Lower leg skin (tissue), 4 donors: ENCODE measurements around the gene ZNF157. TPM values are rescaled to one million over a fixed set of nuclear protein-coding genes. Genes with fewer than 3 reads are reported as not detected.

Experiments used
- DNase-seq, 2 donors: peaks; one replicate each; pipeline ENCODE4 v3.0.0-alpha.2; 2019; ENCODE audit warnings: low spot score in 2 of 2
- H3K4me3 ChIP-seq: fragments of 200-600 bp; sonication (generic); 2 replicates; pipeline ENCODE4 v1.5.1; 2017; ENCODE audit warnings: mild to moderate bottlenecking, low read depth; ENCODE audit not compliant: poor library complexity, severe bottlenecking
- CTCF ChIP-seq, 3 donors: fragments of 450-650 bp; IDR thresholded peaks; one replicate each; pipeline ENCODE4 v1.5.1; 2016; ENCODE audit warnings: antibody characterized with exemption in 3 of 3, mild to moderate bottlenecking in 3 of 3, moderate library complexity in 2 of 3
- POLR2A ChIP-seq, 2 donors: fragments of 450-650 bp; IDR thresholded peaks; one replicate each; pipeline ENCODE4 v1.6.1; 2016 to 2017; ENCODE audit warnings: antibody characterized with exemption in 2 of 2, mild to moderate bottlenecking in 1 of 2, moderate library complexity in 1 of 2
- WGBS, 2 donors: methylation state at CpG; one replicate each; pipeline ENCODE4 v1.1.5; 2018; 5-methylcytosine and 5-hydroxymethylcytosine counted together
- intact Hi-C: fragments of 100-400 bp; cut with DNase I; formaldehyde crosslinking; loops from one replicate; pipeline ENCODE4 v1.15.0; 2023; ENCODE audit warnings: low total_unique reads
- total RNA-seq, 4 donors: library from RNA; depleted of rRNA; stranded (reverse); fragments of >200 nt; gene quantifications; one replicate each; pipeline ENCODE4 v1.1.0, GENCODE V29; 2016

ZNF157 gene
- total RNA-seq, 4 donors from 2014 or later, result 0.19 TPM; not detected in 2

GRCh38 chrX:47358387-47359065 is 11.9 kb upstream of the ZNF157 start:
- DNase-seq, result no peak

DNA sequence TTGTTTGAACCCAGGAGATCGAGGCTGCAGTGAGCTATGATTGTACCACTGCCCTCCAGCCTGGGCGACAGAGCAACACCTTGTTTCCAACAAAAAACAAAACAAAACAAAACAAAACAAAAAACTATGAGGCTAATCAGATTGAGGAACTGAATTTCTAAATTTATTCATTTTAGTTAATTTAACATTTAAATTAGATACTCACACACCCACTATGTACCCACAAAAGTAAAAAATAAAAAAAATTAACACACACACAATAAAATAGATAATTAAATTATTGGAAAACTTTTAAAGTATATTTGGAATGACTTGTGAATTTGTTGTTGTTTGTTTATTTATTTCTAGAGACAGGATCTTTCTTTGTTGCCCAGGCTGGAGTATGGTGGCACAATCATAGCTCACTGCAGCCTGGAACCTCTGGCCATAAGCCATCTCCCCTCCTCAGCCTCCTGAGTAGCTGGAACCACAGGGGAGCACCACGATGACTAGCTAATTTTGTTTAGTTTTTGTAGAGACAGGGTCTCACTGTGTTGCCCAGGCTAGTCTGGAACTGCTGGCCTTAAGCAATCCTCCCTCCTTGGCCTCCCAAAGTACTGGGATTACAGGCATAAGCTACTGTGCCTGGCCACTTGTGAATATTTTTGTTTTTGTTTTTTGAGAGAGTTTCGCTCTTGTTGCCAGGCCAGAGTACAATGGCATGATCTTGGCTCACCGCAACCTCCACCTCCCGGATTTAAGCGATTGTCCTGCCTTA is 9.8 kb upstream of the ZNF157 start:
- 66 to 69% methylated on average over 7 of the region's 7 CpGs for WGBS, 2 donors
- no peak for DNase-seq
- intact Hi-C loops, result no loop called here
- H3K4me3 ChIP-seq, result no peak overlapping the region
- TF ChIP-seq POLR2A (IDR thresholded peaks at IDR 0.05) (no peak), CTCF (IDR thresholded peaks at IDR 0.05) (no peak)

More at GRCh38 chrX:47358387-47359065, 11.9 kb upstream of the ZNF157 start:
- no peak overlapping the region for H3K4me3 ChIP-seq
- intact Hi-C loops, result no loop called here
- TF ChIP-seq CTCF (IDR thresholded peaks at IDR 0.05), result no peak
- TF ChIP-seq POLR2A (IDR thresholded peaks at IDR 0.05), result no peak
- WGBS, 2 donors, result 21 to 31% methylated on average over 5 of the region's 5 CpGs

DNA sequence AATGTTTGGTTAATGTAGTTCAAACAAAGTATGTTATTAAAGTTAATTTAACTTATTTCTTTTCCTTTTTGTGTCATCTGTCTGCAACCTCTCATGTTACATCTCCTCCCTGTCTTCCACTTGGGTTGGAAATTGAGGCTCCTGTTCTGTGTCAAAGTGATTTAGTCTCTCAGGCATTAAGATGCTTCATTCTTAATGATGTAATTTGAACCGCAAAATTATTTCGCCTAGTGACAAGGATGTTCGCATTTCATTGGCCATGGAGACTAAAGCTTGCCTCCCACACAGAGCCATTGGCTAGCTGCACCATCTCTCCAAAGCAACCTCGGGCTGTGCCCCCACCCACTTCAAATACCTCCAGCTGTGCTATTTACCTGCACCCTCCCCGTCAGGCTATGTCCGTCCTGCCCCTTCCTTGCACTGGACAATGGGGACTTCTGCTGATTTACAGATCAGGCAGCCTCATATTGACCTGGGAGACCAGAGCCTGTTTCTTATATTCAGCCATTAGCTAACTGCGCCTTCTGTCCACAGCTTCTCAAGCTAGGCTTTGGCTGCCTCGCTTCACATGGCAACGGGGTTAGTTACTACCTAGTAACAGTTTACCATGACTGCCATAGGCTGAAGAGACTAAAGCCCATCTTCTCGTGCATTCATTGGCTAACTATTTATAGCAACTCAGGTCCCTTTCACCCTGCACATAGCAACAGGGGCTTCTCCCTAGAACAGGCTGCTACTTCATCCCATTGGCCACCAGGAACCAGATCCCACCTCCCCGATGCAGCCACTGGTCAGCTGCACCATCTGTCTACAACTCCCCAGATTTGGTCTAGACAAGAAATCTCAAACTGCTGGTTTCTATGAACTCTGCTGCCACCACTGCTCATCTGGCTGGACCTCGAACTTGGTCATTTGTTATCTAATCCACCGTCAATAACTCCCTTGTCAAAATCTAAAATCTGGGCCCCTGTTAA is 8.6 kb upstream of the ZNF157 start:
- H3K4me3 ChIP-seq, result no peak overlapping the region
- TF ChIP-seq POLR2A (IDR thresholded peaks at IDR 0.05) (no peak), CTCF (IDR thresholded peaks at IDR 0.05) (no peak)
- WGBS, 2 donors, result 11 to 34% methylated on average over 10 to 13 of the region's 13 CpGs
- intact Hi-C loops, result no loop called here
- DNase-seq, result peak; percentile 59 to 91

- 31 to 48% methylated on average over 29 to 32 of the region's 32 CpGs for WGBS, 2 donors
- DNase-seq, result peak; percentile 18 to 88
- intact Hi-C loops, result no loop called here
- no peak overlapping the region for H3K4me3 ChIP-seq
- TF ChIP-seq POLR2A (IDR thresholded peaks at IDR 0.05) (no peak), CTCF (IDR thresholded peaks at IDR 0.05) (no peak)
Measured at GRCh38 chrX:47366041-47366722, 4.2 kb upstream of the ZNF157 start.

DNA sequence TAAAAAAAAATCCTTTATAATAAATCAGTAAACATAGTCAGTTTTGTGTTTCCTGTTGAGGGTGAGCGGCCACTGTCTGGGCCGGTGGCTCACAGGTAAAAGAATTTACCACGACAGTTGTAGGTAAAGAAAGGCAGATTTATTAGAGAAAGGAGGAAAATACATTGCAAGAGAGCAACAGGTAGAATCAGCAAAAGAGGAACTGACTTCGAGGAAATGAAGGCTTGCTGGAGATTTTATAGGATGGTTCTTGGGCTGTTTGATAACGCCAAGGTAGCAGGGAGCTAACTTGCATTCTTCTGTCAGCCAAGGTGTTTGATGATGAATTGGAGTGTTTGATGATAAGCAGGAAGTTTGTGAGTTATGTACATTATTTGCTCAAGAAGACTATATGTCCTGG is 2.8 kb downstream of the ZNF157 start:
- no peak overlapping the region for H3K4me3 ChIP-seq
- TF ChIP-seq POLR2A (IDR thresholded peaks at IDR 0.05), result no peak
- TF ChIP-seq CTCF (IDR thresholded peaks at IDR 0.05), result no peak
- 74 to 80% methylated on average over 5 of the region's 5 CpGs for WGBS, 2 donors
- no peak for DNase-seq
- intact Hi-C loops, result no loop called here
